Colon (tissue), 2 donors: ENCODE data around the gene SYT5.
"Not testable (repeated sequence)": the region's sequence is repeated elsewhere in the genome, so short reads cannot be mapped to it uniquely, and the experiment has no call there.

Experiments
- FAIRE-seq: peaks from 2 replicates; lab custom pipeline; 2012; peaks lifted over from hg19 to GRCh38; lab: Jason Lieb, UNC
- donor health status: control.
- donor health status: control.

Gene SYT5

DNA sequence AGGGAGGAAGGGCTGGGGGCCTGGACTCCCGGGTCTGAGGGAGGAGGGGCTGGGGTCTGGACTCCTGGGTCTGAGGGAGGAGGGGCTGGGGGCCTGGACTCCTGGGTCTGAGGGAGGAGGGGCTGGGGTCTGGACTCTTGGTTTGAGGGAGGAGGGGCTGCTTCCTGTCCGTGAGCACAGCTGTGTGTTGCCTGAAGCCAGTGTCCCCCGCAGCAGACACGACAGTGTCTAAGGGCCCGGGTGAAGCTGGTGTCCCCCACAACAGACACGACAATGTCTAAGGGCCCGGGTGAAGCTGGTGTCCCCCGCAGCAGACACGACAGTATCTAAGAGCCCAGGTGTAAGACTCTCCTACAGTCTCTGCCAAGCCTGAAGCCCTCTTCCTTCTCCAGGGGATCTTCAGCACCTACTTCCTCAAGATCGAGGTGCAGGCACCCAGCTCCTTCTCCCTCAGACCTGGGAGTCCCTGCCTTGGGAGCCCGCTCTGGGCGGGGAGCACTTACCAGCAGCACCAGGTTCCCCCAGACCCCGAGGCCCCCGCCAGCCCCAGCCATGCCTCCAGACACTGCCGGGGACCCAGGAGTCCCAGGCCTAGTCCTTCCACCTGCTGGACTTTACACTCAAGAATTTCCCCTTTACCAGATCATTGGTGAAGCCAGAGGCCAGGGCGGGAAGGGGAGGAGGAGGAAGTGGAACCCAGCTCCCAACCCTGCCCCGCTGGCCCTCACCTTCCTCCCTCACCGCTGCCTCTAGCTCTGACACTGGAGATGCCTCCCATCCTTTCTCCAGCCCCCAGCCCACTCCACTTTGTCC lies 29.0 kb upstream of the SYT5 start, which contains the start of gene PTPRH:
PTPRH (minus strand) TSS at position 622 of the 813 bp plus-strand sequence; CDS start at position 554, 68 bp downstream.
- FAIRE-seq: no peak

DNA sequence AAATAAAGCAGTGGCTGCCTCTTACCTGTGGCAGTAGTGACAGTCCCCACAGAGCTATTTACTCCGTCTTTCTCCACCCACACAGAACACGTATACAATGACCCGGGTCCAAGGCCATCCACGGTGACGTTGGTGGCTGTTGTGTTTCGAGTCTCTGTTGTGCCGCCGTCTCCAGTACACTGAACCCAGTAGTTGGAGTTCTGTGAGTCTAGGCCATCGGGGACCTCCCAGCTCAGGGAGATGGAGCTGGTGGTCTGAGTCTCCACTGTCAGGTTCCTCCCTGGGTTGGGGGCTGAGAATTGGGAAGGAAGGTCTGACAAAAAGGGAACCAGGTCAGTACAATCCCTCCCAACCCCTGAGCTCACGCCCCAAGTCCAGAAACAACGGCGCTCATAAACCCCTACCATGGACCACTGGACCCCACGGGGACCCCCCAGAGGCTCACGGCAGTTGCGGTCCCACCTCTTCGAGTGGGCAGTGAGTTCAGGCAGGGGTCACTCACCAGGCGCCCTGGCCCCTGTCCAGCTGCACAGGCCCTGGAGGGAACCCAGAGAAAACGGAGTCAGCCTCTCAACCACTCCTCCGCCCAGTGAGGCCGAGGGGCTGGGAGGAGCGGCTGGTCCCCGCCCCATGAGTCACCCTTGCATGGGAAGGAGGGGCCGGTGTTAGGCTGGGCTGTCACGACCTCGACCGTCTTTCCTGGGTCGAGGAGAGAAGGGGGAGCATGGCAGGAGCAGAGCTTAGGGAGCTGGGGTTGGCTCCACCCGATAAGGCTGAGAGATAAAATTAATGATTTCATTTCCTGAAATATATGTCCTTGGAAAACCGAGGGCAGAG lies 26.8 kb upstream of the SYT5 start:
- no peak for FAIRE-seq

DNA sequence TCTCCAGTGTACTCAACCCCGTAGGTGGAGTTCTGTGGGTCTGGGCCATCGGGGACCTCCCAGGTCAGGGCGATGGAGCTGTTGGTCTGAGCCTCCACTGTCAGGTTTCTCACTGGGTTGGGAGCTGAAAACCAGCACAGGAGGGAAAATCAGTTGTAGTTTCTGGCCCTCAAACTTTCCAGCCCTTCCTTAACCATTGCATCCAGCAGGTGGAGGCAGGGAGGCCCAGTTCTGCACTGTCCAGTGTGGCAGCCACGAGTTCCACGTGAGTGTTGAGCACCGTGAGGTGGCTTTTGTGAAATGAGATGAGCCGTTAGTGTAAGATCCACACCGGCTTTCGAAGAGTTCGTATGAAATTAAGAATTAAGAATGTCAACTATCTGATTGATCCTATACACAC lies 22.1 kb upstream of the SYT5 start:
- not testable (repeated sequence) for FAIRE-seq

DNA sequence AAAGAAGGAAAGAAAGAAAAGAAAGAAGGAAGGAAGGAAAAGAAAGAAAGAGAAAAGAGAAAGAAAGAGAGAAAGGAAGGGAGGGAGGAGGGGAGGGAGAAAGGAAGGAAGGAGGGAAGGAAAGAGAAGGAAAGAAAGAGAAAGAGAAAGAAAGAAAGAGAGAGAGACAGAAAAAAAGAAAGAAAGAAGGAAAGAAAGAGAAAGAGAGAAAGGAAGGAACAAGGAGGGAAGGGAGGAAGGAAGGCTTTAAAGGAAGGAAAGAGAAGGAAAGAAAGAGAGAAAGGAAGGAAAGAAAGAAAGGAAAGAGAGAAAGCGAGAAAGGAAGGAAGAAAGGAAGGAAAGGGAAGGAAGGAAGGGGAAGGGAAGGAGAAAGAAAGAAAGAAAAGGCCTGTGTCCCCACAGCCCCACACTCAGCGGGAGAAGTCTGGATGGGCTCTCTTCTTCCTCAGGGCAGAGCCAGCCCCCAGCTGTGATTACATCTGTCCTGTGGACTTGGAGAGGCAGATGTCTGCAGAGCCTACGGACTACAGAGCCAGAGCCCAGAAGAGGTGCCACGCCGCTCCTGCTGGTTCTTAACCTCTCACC lies 19.6 kb upstream of the SYT5 start:
- no peak for FAIRE-seq

DNA sequence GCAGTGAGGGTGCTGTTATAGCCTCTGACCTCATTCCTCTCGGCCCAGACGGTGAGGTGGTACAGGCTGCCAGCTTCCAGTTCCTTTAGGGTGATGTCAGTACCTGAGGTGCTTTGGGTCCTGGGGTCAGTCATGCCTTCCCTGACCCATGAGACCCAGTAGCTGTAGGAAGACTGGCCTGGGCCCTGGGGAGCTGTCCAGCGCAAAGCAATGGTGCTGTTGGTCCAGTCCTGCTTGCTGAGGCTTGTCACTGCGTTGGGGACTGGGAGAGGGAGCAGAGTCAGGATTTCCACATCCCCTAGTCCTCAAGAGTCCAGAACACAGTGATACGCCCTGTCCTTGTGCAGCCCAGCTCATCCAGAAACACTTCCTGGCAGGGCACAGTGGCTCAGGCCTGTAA lies 18.6 kb upstream of the SYT5 start:
- FAIRE-seq: no peak

DNA sequence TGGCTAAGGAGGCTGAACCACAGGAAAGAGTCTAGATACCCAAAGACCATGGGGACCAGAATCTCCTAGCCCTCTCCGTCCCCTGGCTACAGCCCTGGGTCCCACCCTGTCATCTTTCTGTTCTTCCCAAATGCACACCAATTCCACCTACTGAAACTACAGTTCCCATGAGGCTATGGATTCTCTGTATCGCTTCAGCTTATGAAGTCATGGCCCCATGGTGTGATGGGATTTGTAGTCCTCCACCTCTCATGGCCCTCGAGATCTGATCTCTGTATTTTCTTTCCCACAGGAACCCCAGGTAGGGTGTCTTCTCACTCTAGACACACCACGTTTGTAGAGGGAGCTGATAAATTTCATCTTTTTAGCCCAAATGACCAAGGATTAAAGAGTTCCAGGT lies 17.4 kb upstream of the SYT5 start:
- FAIRE-seq: no peak

DNA sequence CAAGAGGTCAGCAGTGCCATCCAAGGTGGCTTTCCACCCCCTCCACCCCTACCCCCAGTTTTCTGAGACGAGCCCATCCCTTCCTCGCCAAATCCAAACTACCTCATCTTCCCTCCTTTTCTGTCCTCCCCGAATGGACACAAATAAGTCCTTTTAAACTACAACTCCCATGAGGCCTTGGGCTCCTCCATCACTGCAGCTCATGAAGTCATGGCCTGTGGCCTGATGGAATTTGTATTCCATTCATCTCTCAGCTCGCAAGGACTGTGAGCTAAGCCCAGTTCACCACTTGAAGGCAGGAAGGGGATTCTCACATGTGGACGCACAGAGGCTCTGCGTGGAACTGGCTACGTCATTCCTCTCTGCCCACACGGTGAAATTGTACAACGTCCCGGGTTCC lies 16.7 kb upstream of the SYT5 start:
- FAIRE-seq: no peak

DNA sequence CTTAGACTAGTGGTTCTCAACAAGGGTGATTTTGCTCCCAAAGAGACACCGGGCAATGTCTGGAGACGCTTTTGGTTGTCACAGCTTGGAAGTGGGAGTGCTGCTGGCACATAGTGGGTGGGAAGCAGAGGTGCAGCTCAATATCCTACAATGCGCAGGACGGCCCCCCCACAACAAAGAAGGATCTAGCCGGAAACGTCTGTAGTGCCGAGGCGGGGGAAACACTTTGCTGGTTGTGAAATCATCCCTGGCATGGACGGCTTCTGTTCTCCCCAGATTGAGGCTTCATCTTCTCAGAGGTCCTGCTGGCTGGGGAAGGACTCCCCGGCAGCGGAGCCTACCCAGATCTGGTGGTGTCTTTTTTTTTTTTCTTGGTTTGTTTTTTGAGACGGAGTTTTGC lies 13.4 kb upstream of the SYT5 start:
- no peak for FAIRE-seq

DNA sequence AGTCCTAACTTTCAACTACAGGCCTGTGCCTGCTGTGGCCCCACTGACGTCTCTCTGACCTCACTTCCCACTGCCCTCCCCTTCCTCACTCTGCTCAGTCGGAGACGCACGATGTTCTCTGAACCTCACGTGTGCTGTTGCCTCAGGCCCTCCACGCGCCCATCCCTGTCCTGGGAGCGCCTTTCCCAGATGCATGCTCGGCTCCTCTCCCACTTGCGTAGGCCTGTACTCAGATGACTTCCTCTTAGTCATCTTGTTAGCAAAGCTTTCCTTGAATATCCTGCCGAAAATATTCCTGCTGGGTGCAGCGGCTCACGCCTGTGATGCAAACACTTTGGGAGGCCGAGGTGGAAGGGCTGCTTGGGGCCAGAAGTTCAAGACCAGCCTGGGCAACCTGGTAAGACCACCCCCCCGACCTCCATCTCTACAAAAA lies 9.3 kb upstream of the SYT5 start:
- no peak for FAIRE-seq

DNA sequence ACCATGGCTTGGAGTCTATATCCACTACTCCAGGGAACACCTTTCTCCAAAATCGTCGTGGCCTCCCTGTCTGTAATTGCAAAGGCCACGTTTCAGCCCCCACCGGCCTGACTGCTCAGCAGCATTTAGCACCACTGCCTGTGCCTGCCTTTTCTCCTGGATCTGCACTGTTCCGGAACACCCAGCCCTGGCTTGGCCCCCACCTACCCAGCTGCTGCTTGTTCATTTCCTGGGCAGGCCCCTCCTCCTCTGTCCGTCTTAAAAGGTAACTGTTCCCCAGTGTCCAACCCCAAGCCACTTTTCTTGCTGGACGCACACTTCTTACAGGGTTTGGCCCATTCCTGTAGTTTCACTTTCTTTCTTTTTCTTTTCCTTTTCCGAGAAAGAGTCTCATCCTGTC lies 8.5 kb upstream of the SYT5 start:
- no peak for FAIRE-seq

DNA sequence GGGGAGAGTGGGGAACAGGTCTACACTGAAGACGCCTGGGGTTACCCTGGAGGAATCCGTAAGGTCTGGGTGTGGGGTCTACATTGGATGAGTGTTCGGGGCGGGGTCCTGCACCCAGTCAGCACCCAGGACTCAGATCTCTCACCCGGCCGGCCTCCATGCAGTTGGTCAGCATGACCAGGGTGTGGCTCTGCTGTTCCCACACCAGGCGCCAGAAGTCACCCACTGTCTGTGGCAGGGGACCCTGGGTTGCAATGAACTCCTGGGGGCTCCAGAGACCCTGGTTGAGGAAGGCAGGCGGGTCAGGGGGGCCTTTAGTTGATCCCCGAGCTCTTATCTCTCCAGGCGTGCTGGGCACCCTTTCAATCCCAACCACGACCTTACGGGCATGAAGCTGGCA lies 6.0 kb upstream of the SYT5 start:
- no peak for FAIRE-seq

DNA sequence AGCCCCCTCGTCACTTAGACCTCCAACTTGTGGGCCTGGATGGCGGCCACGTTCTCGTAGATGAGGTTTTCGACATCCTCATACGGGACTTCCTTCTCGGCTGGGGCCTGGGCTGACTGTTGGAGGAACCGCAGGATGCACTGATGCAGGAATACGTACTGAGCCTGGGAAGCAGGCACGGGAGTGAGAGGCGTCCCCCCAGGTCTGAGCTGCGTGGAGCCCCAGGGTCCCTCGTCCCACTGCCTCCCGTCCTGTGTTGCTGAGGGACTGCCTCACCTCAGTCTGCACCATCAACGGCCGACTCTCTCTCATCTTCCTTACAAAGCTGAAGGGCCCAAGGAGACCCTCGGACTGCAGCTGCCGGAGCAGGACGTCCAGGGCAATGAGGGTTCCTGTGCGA lies 1.7 kb upstream of the SYT5 start:
- no peak for FAIRE-seq

DNA sequence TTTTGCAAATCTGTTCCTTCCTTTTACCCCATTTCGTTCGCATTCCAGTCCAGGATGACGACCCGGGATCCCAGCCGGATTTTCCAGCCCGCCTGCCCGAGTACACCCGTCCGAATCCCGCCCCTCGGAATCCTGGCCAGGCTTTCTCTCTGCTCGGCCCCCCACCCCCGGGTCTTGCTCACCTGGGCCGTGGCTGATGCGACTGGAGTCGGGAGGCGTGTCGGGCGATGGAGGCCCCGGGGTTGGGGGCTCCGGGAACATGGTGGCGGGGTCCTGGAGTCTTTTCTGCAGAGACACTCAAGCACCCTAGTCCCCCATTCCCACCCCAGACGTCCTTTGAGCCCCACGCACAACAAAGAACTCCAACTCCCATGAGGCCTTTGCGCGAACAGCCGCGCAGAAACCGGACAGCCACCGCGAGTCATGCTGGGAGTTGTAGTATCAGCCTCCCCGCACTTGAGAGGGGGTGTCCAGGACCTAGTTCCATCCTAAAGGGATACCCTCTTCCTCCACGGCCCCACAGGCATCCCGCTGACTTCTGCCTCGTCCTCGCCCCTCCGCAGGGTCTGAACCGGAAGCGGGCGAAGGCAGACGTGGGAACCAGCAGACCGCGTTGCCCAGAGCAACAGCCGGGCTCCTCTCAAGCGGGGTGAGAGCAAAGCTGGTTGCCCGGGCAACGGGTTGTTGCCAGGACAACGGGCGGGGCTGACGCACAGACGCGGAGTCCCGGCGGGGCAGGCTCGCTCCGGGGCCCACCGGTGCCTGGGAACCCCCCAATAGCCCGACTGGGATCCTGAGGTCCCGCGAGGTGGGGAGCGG lies 1.1 kb downstream of the SYT5 start:
- FAIRE-seq: no peak

DNA sequence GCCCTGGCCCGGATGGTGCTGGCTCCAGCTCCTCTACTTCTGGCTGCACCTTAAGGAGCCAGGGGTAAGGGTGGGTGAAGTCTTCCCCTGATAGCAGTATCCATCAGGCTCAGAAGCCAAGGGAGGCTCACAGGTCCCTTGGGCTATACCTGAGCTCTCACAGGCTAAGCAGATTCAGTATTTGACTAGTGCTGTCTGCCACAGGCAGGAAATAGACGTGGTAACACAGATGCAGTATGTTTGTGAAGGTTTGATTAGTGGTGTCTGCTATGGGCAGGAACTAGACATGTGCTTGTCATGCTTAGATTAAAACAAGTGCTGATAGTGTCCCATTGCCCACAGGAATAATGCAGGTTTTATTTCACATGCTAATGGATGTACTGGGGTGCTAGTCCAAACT lies 4.0 kb downstream of the SYT5 start:
- FAIRE-seq: no peak

DNA sequence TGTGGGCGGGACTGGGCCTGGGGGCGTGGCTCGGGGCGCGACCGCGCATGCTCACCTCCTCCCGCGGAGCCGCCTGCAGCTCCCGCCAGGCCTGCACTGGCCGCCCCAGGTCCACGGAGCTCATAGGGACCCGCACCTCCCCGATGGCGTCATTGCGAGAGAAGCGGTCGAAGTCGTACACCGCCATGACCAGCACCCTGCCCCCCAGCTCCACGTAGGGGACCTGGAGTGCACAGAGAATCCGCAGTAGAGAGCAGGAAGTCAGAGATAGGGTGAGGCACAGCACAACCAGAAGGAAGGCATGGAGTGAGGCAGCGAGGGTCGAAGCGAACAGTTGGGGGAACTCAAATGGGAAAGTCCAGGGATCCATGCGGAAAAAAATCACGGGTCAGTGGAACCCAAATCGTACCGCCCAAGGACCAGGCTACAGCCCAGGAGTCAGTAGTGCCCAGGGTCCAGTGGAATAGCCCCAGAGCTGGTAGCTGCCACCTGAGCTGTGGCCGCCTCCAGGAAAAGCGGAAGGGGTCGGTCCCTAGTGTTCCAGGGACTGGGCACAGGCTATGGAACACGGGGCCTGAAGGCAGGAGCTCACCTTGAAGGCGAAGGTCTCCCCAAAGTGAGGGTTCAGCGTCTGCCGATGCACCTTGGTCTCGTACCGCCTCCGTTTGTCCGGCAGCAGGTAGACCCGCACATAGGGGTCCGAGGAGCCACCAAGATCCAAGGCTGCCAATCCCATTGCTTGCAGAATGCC lies 4.8 kb downstream of the SYT5 start:
- no peak for FAIRE-seq

DNA sequence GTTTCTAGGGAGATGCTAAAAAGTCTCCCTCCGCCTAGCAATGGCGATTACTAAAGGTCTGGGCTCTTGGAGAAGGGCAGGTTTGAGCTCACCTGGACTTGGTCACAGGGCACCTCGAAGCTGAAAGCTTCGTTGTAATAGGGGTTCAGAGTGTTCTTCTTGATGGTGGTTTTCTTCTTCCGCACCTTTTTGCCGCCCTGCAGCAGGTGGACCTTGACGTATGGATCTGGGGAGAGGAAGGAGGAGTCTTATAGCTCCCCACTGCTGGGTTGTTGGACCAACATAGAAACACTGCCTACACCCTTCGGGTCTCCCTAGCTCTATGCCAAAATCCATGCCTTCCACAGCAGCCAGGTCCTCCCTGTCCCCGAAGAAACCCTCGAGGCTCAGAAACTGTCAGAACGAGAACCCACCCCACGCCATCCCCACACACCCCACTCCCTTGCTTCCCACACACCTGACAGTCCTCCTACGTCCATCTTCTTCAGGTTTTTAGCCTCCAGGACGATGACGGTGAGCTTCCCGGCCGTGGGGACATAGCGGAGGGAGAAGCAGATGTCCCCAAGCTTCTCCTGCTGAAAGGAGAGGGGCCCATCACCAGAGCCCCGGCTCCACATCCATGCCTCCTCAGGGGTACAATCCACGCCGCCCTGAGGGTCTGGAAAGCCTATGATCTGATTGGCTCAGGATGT lies 5.5 kb downstream of the SYT5 start:
- FAIRE-seq: no peak

DNA sequence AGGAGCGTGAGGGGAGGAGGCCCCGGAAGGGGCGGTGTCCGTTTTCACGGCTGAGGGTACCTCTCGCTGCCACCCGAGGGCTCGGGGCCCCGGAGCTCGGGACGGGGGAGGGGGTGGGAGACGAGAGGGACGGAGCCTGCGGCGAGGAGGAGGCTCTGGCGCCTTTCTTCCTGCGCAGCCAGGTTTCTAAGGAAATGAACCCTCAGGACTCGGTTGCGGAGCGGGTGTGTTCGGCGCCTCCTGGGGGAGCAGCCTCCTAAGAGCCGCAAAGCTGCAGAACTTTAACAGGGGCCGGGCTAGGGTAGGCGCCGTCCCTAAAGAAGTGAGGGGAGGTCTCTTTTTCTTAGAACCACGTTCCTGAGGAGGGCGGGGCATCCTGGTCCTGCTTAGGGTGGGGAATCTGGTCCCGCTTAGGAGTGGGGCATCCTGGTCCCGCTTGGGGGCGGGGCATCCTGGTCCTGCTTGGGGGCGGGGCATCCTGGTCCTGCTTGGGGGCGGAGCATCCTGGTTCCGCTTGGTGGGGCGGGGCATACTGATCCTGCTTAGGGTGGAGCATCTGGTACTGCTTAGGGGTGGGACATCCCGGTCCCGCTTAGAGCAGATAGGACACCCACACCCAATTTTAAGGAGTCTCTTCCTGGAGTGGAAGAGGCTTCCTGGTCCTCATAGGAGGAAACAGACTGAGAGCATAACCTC lies 6.2 kb downstream of the SYT5 start:
- no peak for FAIRE-seq

DNA sequence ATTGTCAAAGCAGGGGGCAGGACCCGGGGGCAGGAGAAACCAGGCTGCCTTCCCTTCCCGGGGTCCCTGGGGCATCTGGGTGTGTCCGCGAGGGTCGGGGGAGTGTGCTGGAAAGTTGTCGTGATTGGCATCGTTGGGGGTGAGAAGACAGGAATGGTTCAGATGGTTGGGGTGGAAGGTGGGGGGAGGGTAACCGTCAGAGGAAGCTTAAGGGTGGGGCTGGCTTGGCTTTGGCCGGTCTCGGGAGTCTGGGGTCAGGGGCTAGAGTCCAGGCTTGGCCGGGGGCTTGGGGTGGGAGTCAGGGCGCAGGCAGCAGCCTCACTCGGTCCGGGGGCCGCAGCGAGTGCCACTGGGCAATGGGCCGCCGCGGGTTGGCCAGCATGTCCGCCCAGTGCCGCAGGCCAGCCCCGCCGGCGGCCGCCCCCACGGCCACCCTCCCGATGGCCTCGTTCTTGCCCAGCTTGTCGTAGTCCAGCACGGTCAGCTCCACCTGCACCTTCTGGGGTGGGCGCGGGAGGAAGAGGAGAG lies 6.8 kb downstream of the SYT5 start:
- no peak for FAIRE-seq

DNA sequence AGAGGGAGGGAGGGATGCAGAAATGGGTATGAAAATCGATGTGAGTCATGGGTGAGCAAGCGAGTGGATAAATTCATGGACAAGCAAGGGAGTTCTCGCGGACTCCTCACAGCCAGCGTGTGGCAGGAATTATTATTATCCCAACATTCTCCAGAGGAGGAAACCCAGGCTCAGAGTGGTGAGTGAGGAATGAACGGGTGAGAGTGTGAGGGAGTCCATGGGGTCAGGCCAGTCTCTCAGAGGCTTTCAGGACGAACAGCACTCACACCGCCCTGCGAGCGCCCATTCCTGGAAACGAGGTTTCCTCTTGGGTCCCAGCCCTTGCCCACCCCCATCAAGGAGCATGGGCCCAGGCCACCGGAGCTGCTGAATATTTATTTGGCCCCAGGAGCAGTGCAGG lies 7.3 kb downstream of the SYT5 start:
- FAIRE-seq: no peak

DNA sequence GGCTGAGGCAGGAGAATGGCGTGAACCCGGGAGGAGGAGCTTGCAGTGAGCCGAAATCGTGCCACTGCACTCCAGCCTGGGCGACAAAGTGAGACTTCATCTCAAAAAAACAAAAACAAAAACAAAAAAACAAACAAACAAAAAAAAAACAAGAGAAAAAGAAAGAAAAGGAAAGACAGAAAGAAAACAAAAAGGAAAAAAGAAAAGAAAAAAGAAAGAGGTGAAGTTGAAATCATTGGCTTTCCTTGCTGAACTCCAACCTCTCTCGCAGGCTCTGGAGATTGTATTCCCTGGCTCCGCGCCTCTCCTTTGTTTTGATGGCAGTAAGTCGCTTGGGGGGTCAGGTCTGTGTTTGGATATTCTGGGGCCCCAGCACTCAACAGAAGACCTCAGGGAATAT lies 7.8 kb downstream of the SYT5 start:
- not testable (repeated sequence) for FAIRE-seq
